Neural cell (in vitro differentiated cells): ENCODE data around the gene ANP32A. TPM values are rescaled to one million over a fixed set of nuclear protein-coding genes. Genes with fewer than 3 reads are reported as not detected.

Experiments used
- H2AFZ ChIP-seq: fragments of 200-600, 300-800 bp; sonication (generic), shearing (Covaris generic); 2 replicates; pipeline ENCODE4 v1.6.0; 2014; ENCODE audit warnings: low read depth, mild to moderate bottlenecking, antibody characterized with exemption, low read length, moderate library complexity
- H3F3A ChIP-seq: fragments of 200-600 bp; shearing (Covaris generic); 2 replicates; pipeline ENCODE4 v1.6.1; 2016; ENCODE audit warnings: mild to moderate bottlenecking, moderate library complexity, mixed read lengths, antibody characterized with exemption, low read length; ENCODE audit not compliant: insufficient read depth, poor library complexity, severe bottlenecking
- H3K27ac ChIP-seq: fragments of 200-600, 300-800 bp; sonication (generic), shearing (Covaris generic); 2 replicates; pipeline ENCODE4 v1.5.1; 2014; ENCODE audit warnings: mild to moderate bottlenecking, low read length, moderate library complexity
- H3K27me3 ChIP-seq: fragments of 300-800, 200-600 bp; sonication (generic), shearing (Covaris generic); 2 replicates; pipeline ENCODE4 v1.6.0; 2014; ENCODE audit warnings: mild to moderate bottlenecking, low read depth, low read length, moderate library complexity; ENCODE audit not compliant: insufficient read depth
- H3K36me3 ChIP-seq: fragments of 300-800, 200-600 bp; sonication (generic), shearing (Covaris generic); 2 replicates; pipeline ENCODE4 v1.5.1; 2014; ENCODE audit warnings: mild to moderate bottlenecking, antibody characterized with exemption, low read length, moderate library complexity; ENCODE audit not compliant: insufficient read depth
- H3K4me2 ChIP-seq: fragments of 300-800, 200-600 bp; sonication (generic), shearing (Covaris generic); 2 replicates; pipeline ENCODE4 v1.6.0; 2014; ENCODE audit warnings: mild to moderate bottlenecking, low read length
- H3K4me3 ChIP-seq: fragments of 300-800, 200-600 bp; sonication (generic), shearing (Covaris generic); 2 replicates; pipeline ENCODE4 v1.5.1; 2014; ENCODE audit warnings: mild to moderate bottlenecking, low read length, moderate library complexity
- H3K79me2 ChIP-seq: fragments of 200-600 bp; shearing (Covaris generic); replicated peaks from 2 replicates; pipeline ENCODE4 v1.6.0; 2014; ENCODE audit warnings: mild to moderate bottlenecking, low read length, moderate library complexity; ENCODE audit not compliant: insufficient read depth
- H3K9ac ChIP-seq: fragments of 300-800, 200-600 bp; sonication (generic), shearing (Covaris generic); 2 replicates; pipeline ENCODE4 v1.6.1; 2016; ENCODE audit warnings: mild to moderate bottlenecking, low read length, mixed read lengths
- H3K9me2 ChIP-seq: fragments of 200-600 bp; shearing (Covaris generic); 2 replicates; pipeline ENCODE4 v1.6.1; 2016; ENCODE audit warnings: mild to moderate bottlenecking, low read length, mixed read lengths; ENCODE audit not compliant: insufficient read depth
- H3K9me3 ChIP-seq: fragments of 200-600, 300-800 bp; sonication (generic), shearing (Covaris generic); 2 replicates; pipeline ENCODE4 v1.6.1; 2016; ENCODE audit warnings: mild to moderate bottlenecking, mixed run types, low read length, moderate library complexity, mixed read lengths
- H4K20me1 ChIP-seq: fragments of 200-600 bp; shearing (Covaris generic); 2 replicates; pipeline ENCODE4 v1.6.1; 2016; ENCODE audit warnings: mild to moderate bottlenecking, mixed run types; ENCODE audit not compliant: insufficient read depth
- CTCF ChIP-seq: fragments of 450-650 bp; IDR thresholded peaks from 2 replicates; pipeline ENCODE4 v1.5.1; 2014; ENCODE audit warnings: antibody characterized with exemption, mild to moderate bottlenecking, moderate library complexity; ENCODE audit not compliant: poor library complexity, severe bottlenecking
- EP300 ChIP-seq: fragments of 450-650 bp; conservative IDR thresholded peaks from 2 replicates; pipeline ENCODE4 v1.6.1; 2014; ENCODE audit warnings: antibody characterized with exemption, mild to moderate bottlenecking, moderate library complexity; ENCODE audit not compliant: poor library complexity, severe bottlenecking
- EZH2 ChIP-seq: fragments of 200-600, 300-800 bp; shearing (Covaris generic), sonication (generic); IDR thresholded peaks from 2 replicates; pipeline ENCODE4 v1.6.1; 2014; ENCODE audit warnings: antibody characterized with exemption, low read length, borderline replicate concordance, mild to moderate bottlenecking; ENCODE audit not compliant: insufficient read depth, poor library complexity, severe bottlenecking
- MXI1 ChIP-seq: fragments of 450-650 bp; conservative IDR thresholded peaks from 2 replicates; pipeline ENCODE4 v1.6.1; 2014; ENCODE audit warnings: antibody characterized with exemption, mild to moderate bottlenecking; ENCODE audit not compliant: poor library complexity, severe bottlenecking
- POLR2AphosphoS5 ChIP-seq: IDR thresholded peaks from 2 replicates; pipeline ENCODE4 v1.6.1; 2012
- RAD21 ChIP-seq: fragments of 450-650 bp; conservative IDR thresholded peaks from 2 replicates; pipeline ENCODE4 v1.6.1; 2014; ENCODE audit warnings: antibody characterized with exemption, mild to moderate bottlenecking, moderate library complexity
- REST ChIP-seq: IDR thresholded peaks from 2 replicates; pipeline ENCODE4 v1.6.1; 2012; ENCODE audit warnings: borderline replicate concordance
- SMC3 ChIP-seq: fragments of 450-650 bp; conservative IDR thresholded peaks from 2 replicates; pipeline ENCODE4 v1.6.1; 2014; ENCODE audit warnings: antibody characterized with exemption, mild to moderate bottlenecking, moderate library complexity; ENCODE audit not compliant: poor library complexity
- TAF1 ChIP-seq: IDR thresholded peaks from 2 replicates; pipeline ENCODE4 v1.6.1; 2012; ENCODE audit warnings: low read depth
- polyA plus RNA-seq: library from polyadenylated mRNA; depleted of rRNA; stranded (reverse); fragments of >200 nt; gene quantifications from 2 replicates; pipeline ENCODE4 v1.2.3, GENCODE V29; 2014

ANP32A gene
- polyA plus RNA-seq, 1 donor from 2014 or later = 190 TPM

- Histone ChIP-seq H4K20me1 (peaks cover 4% of the 10 kb centered on the region), H3K4me3 (no peak overlapping the region), H3K27ac (no peak overlapping the region), H3K9ac (no peak overlapping the region), H3K27me3 (no peaks in the 10 kb centered on the region), H3K4me2 (no peak overlapping the region), H3F3A (no peaks in the 10 kb centered on the region), H3K36me3 (no peaks in the 10 kb centered on the region), H2AFZ (no peak overlapping the region), H3K79me2 (peaks cover 95% of the 10 kb centered on the region), H3K9me2 (no peaks in the 10 kb centered on the region), H3K9me3 (no peaks in the 10 kb centered on the region)
- TF ChIP-seq POLR2AphosphoS5 (no peak), EP300 (no peak), RAD21 (no peak), CTCF (no peak), REST (no peak), SMC3 (no peak), EZH2 (no peak), TAF1 (no peak), MXI1 (no peak)
These were observed 19.0 kb downstream of the ANP32A start for GRCh38 chr15:68801572-68802148.

GRCh38 chr15:68800875-68801274 is 19.8 kb downstream of the ANP32A start:
- peaks cover 95% of the 10 kb centered on the region for H3K79me2 ChIP-seq
- H2AFZ ChIP-seq = no peak overlapping the region
- H3K27ac ChIP-seq = no peak overlapping the region
- H3K9ac ChIP-seq = no peak overlapping the region
- H3K9me3 ChIP-seq = no peaks in the 10 kb centered on the region
- H3K9me2 ChIP-seq = no peaks in the 10 kb centered on the region
- no peaks in the 10 kb centered on the region for H3K27me3 ChIP-seq
- H3K4me2 ChIP-seq = no peak overlapping the region
- TF ChIP-seq REST (no peak), POLR2AphosphoS5 (no peak), RAD21 (no peak), TAF1 (no peak), CTCF (no peak), EZH2 (no peak), SMC3 (no peak), EP300 (no peak), MXI1 (no peak)
- H3F3A ChIP-seq = no peaks in the 10 kb centered on the region
- no peaks in the 10 kb centered on the region for H3K36me3 ChIP-seq
- no peak overlapping the region for H3K4me3 ChIP-seq
- no peaks in the 10 kb centered on the region for H4K20me1 ChIP-seq
